Motor neuron (in vitro differentiated cells): ENCODE results near the gene LENG1. TPM values are rescaled to one million over a fixed set of nuclear protein-coding genes. Genes with fewer than 3 reads are reported as not detected.

Source experiments
- total RNA-seq, 8 experiments: library from RNA; unstranded; fragments of 300-600 nt; gene quantifications; 2 replicates each; pipeline versions ENCODE4 v1.2.3 to v1.2.4, GENCODE V29; 2022

LENG1 gene
- total RNA-seq, 8 experiments from 2014 or later, result 8.2 to 12.5 (median 10.9) TPM

Other genes starting within 250 kb of the LENG1 start
- gene CACNG8, start 196.8 kb downstream of the LENG1 start, total RNA-seq, result 1 to 10 TPM in 7 of 8 experiments, under 1 TPM in 1; 0.15 to 6.1 (median 1.6) TPM
- 1 to 10 TPM in 4 of 8 experiments, under 1 TPM in 3, not detected in 1; 0.15 to 2.2 (median 1.0) TPM for gene CACNG6, start 168.1 kb downstream of the LENG1 start, total RNA-seq
- 1 to 10 TPM in 1 of 8 experiments, not detected in 7; 1.7 TPM for gene VSTM1, start 95.8 kb downstream of the LENG1 start, total RNA-seq
- not detected for gene TARM1, start 78.4 kb downstream of the LENG1 start, total RNA-seq
- under 1 TPM; 0.11 to 0.95 (median 0.22) TPM for gene OSCAR, start 58.9 kb downstream of the LENG1 start, total RNA-seq
- gene NDUFA3, start 56.9 kb downstream of the LENG1 start, total RNA-seq, result 100 to 1,000 TPM; 188 to 271 (median 210) TPM
- gene TFPT, start 44.1 kb downstream of the LENG1 start, total RNA-seq, result 10 to 100 TPM; 14.9 to 34.7 (median 20.8) TPM
- gene PRPF31, start 44.0 kb downstream of the LENG1 start, total RNA-seq, result 10 to 100 TPM; 29.5 to 78.7 (median 59.3) TPM
- gene CNOT3, start 22.0 kb downstream of the LENG1 start, total RNA-seq, result 10 to 100 TPM in 4 of 8 experiments, 1 to 10 TPM in 4; 8.4 to 47.1 (median 13.0) TPM
- 1 to 10 TPM in 6 of 8 experiments, under 1 TPM in 2; 0.76 to 2.8 (median 1.5) TPM for gene TMC4, start 13.4 kb upstream of the LENG1 start, total RNA-seq
- 10 to 100 TPM; 20.5 to 59.8 (median 30.3) TPM for gene MBOAT7, start 29.9 kb upstream of the LENG1 start, total RNA-seq
- gene TSEN34, start 31.6 kb upstream of the LENG1 start, total RNA-seq, result 10 to 100 TPM; 29.7 to 69.7 (median 43.1) TPM
- gene RPS9, start 41.1 kb upstream of the LENG1 start, total RNA-seq, result 1,000 to 10,000 TPM; 1,240 to 1,920 (median 1,801) TPM
- 1 to 10 TPM in 2 of 8 experiments, under 1 TPM in 6; 0.13 to 1.7 (median 0.43) TPM for gene LILRB3, start 63.3 kb upstream of the LENG1 start, total RNA-seq
- under 1 TPM in 7 of 8 experiments, not detected in 1; 0.05 to 0.56 (median 0.27) TPM for gene LILRA6, start 83.1 kb upstream of the LENG1 start, total RNA-seq
- gene LILRB5, start 97.6 kb upstream of the LENG1 start, total RNA-seq, result under 1 TPM in 6 of 8 experiments, not detected in 2; under 0.01 to 0.81 (median 0.17) TPM
- under 1 TPM in 5 of 8 experiments, not detected in 3; 0.04 to 0.57 (median 0.18) TPM for gene LILRB2, start 121.4 kb upstream of the LENG1 start, total RNA-seq
- gene LILRA5, start 153.4 kb upstream of the LENG1 start, total RNA-seq, result under 1 TPM in 1 of 8 experiments, not detected in 7; 0.28 TPM
- gene LILRA4, start 179.4 kb upstream of the LENG1 start, total RNA-seq, result under 1 TPM in 2 of 8 experiments, not detected in 6; 0.08 to 0.85 TPM
- 1 to 10 TPM in 1 of 8 experiments, under 1 TPM in 5, not detected in 2; 0.11 to 2.5 (median 0.68) TPM for gene LAIR1, start 205.2 kb upstream of the LENG1 start, total RNA-seq